Epithelial cell of umbilical artery (primary cell): ENCODE results near the gene PMF1. TPM values are rescaled to one million over a fixed set of nuclear protein-coding genes. Genes with fewer than 3 reads are reported as not detected.

Experiments used
- total RNA-seq: library from RNA; depleted of rRNA; stranded (reverse); fragments of >200 nt; gene quantifications from 2 replicates; pipeline ENCODE4 v1.2.3, GENCODE V29; 2014

PMF1 gene, protein sequence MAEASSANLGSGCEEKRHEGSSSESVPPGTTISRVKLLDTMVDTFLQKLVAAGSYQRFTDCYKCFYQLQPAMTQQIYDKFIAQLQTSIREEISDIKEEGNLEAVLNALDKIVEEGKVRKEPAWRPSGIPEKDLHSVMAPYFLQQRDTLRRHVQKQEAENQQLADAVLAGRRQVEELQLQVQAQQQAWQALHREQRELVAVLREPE
- total RNA-seq, result 61.1 and 68.4 TPM in 2 replicates

DNA sequence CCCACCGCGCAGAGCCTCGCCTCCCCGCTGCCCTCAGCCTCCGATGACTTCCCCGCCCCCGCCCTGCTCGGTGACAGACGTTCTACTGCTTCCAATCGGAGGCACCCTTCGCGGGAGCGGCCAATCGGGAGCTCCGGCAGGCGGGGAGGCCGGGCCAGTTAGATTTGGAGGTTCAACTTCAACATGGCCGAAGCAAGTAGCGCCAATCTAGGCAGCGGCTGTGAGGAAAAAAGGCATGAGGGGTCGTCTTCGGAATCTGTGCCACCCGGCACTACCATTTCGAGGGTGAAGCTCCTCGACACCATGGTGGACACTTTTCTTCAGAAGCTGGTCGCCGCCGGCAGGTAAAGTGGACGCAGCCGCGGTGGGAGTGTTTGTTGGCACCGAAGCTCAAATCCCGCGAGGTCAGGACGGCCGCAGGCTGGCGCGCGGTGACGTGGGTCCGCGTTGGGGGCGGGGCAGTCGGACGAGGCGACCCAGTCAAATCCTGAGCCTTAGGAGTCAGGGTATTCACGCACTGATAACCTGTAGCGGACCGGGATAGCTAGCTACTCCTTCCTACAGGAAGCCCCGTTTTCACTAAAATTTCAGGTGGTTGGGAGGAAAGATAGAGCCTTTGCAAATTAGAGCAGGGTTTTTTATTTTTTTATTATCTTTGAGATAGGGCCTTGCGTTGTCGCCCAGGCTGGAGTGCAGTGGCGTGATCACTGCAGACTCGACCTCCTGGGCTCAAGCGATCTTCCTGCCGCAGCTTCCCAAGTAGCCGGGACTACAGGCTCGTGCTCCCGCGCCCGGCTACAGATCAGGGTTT, at the start of gene PMF1:
Gene PMF1 (plus strand): TSS at position 175 of the 811 bp plus-strand sequence. CDS start 9 bp downstream, at position 184.

DNA sequence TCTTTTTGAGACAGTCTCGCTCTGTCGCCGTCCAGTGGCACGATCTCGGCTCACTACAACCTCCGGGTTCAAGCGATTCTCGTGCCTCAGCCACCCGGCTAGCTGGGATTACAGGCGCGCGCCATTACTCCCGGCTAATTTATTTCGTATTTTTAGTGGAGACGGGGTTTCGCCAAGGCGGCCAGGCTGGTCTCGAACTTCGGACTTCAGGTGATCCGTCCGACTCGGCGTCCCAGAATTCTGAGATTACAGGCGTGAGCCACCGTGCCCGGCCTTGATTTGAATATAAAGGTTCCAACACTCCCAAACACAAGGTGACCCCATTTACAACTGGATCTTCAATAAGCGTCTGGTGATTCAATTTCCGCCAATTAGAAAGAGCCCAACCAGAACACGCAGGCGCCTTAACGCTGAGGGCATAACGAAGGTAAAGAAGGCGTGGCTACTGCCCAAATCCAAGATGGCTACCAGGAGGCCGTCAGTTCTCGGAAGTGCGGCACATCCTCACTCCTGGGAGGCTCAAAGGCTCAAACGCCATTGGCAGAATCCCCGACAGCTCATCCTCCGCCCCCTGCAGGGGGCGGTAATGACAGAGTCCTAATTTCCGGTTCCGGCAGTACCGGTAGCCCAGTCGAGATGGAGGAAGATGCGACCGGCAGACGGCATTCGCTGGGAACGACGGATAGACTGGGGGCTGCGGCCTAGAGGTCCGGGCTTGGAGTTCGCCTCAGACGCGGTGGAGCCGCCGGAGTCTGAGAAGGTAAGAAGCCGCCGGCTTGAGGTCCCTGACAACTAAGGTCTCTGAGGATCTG, 19.1 kb upstream of the PMF1 start, which contains the start of gene SLC25A44:
Gene SLC25A44 (plus strand): TSS at position 617 of the 812 bp plus-strand sequence. CDS start 5,744 bp downstream, outside the sequence.

DNA sequence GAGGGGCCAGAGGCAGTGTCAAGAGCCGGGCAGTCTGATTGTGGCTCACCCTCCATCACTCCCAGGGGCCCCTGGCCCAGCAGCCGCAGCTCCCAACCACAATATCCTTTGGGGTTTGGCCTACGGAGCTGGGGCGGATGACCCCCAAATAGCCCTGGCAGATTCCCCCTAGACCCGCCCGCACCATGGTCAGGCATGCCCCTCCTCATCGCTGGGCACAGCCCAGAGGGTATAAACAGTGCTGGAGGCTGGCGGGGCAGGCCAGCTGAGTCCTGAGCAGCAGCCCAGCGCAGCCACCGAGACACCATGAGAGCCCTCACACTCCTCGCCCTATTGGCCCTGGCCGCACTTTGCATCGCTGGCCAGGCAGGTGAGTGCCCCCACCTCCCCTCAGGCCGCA, 29.1 kb downstream of the PMF1 start, which contains the start of gene BGLAP:
Gene BGLAP (plus strand): TSS at position 259 of the 400 bp plus-strand sequence. CDS start 48 bp downstream, at position 307.

DNA sequence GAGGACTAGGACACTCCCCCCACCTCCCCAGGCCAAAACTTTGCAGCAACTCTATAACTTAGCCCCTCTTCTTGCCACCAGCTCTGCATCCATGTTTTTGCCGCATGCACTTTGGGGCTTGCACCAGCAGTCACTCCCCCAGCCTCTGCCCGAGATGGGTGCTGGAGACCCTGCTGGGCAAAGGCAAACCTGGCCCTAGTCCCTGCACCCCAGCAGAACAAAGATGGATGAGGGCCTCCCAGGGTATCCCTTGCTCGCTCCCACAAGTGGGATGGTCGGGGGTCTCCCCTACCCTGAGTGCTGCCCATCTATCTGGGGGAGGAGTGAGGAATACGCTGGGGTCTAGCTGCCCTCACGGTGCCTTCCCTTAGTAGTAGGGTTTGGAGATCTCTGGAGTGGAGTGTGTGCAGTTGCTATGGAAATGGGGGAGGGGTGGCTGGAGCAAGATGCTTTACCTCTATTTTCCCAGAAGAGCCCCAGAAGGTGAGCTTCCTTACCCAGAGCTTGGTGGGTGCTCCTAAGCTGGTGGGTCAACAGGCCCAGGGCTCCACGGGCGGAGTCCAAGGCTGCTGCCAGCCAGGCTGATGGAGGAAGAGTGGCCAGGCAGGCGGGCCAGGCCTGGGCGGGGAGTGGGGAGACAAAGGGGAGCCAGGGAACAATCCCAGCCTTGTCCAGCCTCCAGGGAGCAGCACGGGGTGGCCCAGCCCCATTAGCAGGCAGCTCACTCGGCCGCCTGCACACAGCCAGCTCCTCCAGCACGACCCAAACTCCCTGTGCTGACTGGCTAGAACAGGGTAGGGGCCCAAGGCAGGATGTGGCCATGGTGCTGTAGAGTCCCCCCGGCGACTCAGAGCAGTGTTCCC, 34.9 kb downstream of the PMF1 start, which contains the start of gene PAQR6:
Gene PAQR6 (minus strand): TSS at position 597 of the 863 bp plus-strand sequence. CDS start 1,325 bp downstream, outside the sequence.

DNA sequence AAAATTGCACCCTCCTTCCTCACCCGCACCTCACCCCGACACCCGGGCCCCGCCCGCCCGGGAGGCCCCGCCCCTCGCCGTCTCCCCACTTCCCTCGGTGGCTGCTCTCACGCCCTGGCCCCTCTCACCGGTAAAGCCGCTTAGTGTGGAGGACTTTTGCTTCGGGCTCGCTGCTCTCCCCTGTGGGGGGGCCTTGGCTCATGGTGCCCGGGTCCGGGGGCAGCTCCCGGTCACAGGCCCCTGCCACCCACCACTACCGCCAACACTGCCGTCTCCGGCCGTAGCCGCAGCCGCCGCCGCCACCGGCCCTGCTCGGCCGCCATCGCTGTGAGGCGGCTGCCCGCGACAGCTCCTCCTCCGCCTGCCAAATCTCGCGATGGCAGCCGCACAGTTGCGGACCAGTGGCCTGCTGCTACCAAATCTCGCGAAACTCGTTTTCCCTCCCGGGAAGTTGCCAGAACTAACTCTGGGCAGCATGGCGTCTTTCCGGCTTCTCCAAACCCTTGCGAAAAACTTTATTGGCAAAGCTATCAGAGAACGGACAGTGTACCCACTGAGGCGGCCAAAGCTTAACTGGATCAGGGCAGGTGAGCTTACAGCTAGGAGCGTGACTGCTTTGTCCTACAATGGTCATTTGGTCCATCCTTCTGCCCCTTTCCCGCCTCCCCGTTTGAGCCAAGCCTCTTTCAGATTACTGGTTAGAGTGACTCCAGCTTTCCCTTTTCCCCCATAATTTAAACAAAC, 69.8 kb downstream of the PMF1 start, which contains the start of gene SMG5:
Gene SMG5 (minus strand): TSS at position 347 of the 744 bp plus-strand sequence. CDS start 145 bp downstream, at position 202.

DNA sequence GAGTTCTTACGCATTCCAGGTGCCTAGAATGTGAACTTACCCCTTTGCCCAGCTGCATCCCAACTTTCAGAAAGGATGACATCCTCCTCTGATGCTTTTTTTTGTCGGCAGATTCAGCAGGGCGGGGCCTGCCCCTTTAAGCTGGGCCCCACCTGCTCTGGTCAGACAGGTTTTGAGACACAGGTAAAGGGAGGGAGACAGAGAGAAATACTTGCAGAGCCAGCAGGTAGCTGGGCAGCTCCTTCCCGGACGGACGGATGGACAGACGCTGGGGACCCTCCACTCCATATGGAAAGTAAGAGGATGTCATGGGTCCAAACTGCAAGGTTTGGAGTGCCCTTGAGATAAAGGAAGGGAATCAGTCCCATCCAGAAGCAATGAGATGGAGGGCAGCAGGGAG, 71.3 kb downstream of the PMF1 start, which contains the start of gene TMEM79:
Gene TMEM79 (plus strand): TSS at position 214 of the 400 bp plus-strand sequence. CDS start 902 bp downstream, outside the sequence.

Other genes starting within 250 kb of the PMF1 start
- 46.4 and 86.9 TPM in 2 replicates for gene ARHGEF2, start 234.5 kb upstream of the PMF1 start, total RNA-seq
- 414 and 943 TPM in 2 replicates for gene SSR2, start 192.1 kb upstream of the PMF1 start, total RNA-seq
- 13.0 and 15.3 TPM in 2 replicates for gene UBQLN4, start 159.2 kb upstream of the PMF1 start, total RNA-seq
- gene LAMTOR2, start 158.2 kb upstream of the PMF1 start, total RNA-seq, result 60.0 and 82.2 TPM in 2 replicates
- gene RAB25, start 151.8 kb upstream of the PMF1 start, total RNA-seq, result not detected in 2 replicates
- gene MEX3A, start 130.5 kb upstream of the PMF1 start, total RNA-seq, result 4.7 and 5.8 TPM in 2 replicates
- gene LMNA, start 98.3 kb upstream of the PMF1 start, total RNA-seq, result 758 and 890 TPM in 2 replicates
- gene SEMA4A, start 59.4 kb upstream of the PMF1 start, total RNA-seq, result 0.65 and 1.8 TPM in 2 replicates
- 9.9 and 12.3 TPM in 2 replicates for gene SLC25A44, start 18.9 kb upstream of the PMF1 start, total RNA-seq
- 0.61 and 0.65 TPM in 2 replicates for gene BGLAP, start 29.2 kb downstream of the PMF1 start, total RNA-seq
- under 0.01 and 0.15 TPM in 2 replicates for gene PAQR6, start 35.0 kb downstream of the PMF1 start, total RNA-seq
- 38.0 and 73.6 TPM in 2 replicates for gene SMG5, start 69.8 kb downstream of the PMF1 start, total RNA-seq
- under 0.01 and 0.91 TPM in 2 replicates for gene TMEM79, start 71.3 kb downstream of the PMF1 start, total RNA-seq
- 35.1 and 35.7 TPM in 2 replicates for gene GLMP, start 82.7 kb downstream of the PMF1 start, total RNA-seq
- not detected in 2 replicates for gene VHLL, start 86.3 kb downstream of the PMF1 start, total RNA-seq
- gene CCT3, start 125.3 kb downstream of the PMF1 start, total RNA-seq, result 818 and 828 TPM in 2 replicates
- not detected in 2 replicates for gene TSACC, start 125.5 kb downstream of the PMF1 start, total RNA-seq
- gene RHBG, start 156.2 kb downstream of the PMF1 start, total RNA-seq, result not detected in 2 replicates